GM19467 (cell line): ENCODE measurements around the gene FAM110C.

ENCODE experiments used
- ATAC-seq: cut with Tn5 transposase; IDR thresholded peaks from one replicate; pipeline ENCODE4 v1.9.1; 2021; ENCODE audit warnings: mild to moderate bottlenecking, moderate library complexity; ENCODE audit not compliant: unreplicated experiment

FAM110C gene

GRCh38 chr2:11248-11941, 34.9 kb downstream of the FAM110C start:
- ATAC-seq, result no peak

- no peak for ATAC-seq
Measured at GRCh38 chr2:10222-10875, 36.0 kb downstream of the FAM110C start.
